Aorta (tissue), 5 donors: Measurements from ENCODE around the gene TRMT112. TPM values are rescaled to one million over a fixed set of nuclear protein-coding genes. Genes with fewer than 3 reads are reported as not detected.
"Not testable (repeated sequence)": the region's sequence is repeated elsewhere in the genome, so short reads cannot be mapped to it uniquely, and the experiment has no call there.

Experiments used
- ATAC-seq: fragments of 200-7000 bp; cut with Tn5 transposase; one replicate; pipeline ENCODE4 v1.9.1; 2022; ENCODE audit warnings: moderate library complexity; ENCODE audit not compliant: low FRiP score
- DNase-seq, 2 donors: peaks; one replicate each; pipeline ENCODE4 v3.0.0-alpha.2; 2020
- H3K27ac ChIP-seq, 2 donors: one replicate each; pipeline ENCODE4 v1.5.1; 2013; ENCODE audit warnings: low read length in 2 of 2, mild to moderate bottlenecking in 2 of 2, moderate library complexity in 2 of 2, control low read depth in 1 of 2, inconsistent platforms in 1 of 2, low read depth in 1 of 2
- H3K27me3 ChIP-seq, 2 donors: one replicate each; pipeline ENCODE4 v1.6.1; 2013; ENCODE audit warnings: control low read depth in 1 of 2, low read length in 1 of 2, mild to moderate bottlenecking in 1 of 2, moderate library complexity in 1 of 2; ENCODE audit not compliant: insufficient read depth in 2 of 2, control insufficient read depth in 1 of 2
- H3K36me3 ChIP-seq, 2 donors: one replicate each; pipeline ENCODE4 v1.6.1; 2013; ENCODE audit warnings: control low read depth in 1 of 2, low read length in 1 of 2, mild to moderate bottlenecking in 1 of 2; ENCODE audit not compliant: insufficient read depth in 2 of 2, control insufficient read depth in 1 of 2
- H3K4me1 ChIP-seq, 2 donors: one replicate each; pipeline ENCODE4 v1.6.1; 2013; ENCODE audit warnings: low read length in 2 of 2, control low read depth in 1 of 2, mild to moderate bottlenecking in 1 of 2, moderate library complexity in 1 of 2; ENCODE audit not compliant: insufficient read depth in 2 of 2, control insufficient read depth in 1 of 2
- H3K4me3 ChIP-seq, 2 donors: one replicate each; pipeline ENCODE4 v1.5.1; 2013; ENCODE audit warnings: low read length in 2 of 2, control low read depth in 1 of 2, mild to moderate bottlenecking in 1 of 2
- H3K9me3 ChIP-seq: one replicate; pipeline ENCODE4 v1.6.1; 2013; ENCODE audit warnings: mild to moderate bottlenecking, low read length; ENCODE audit not compliant: control insufficient read depth
- WGBS, 2 donors: extraction: QIAGEN DNeasy Blood & Tissue Kit; methylation state at CpG; one replicate each; pipeline ENCODE4 v1.1.7; 2013; 5-methylcytosine and 5-hydroxymethylcytosine counted together
- intact Hi-C, 2 donors: fragments of 100-400 bp; cut with DNase I; formaldehyde crosslinking; loops; one replicate each; pipeline versions ENCODE4 v1.14.2 to v1.15.0; 2022
- polyA plus RNA-seq, 2 donors: library from polyadenylated mRNA; stranded (reverse); fragments of 200-250 nt; gene quantifications; one replicate each; pipeline ENCODE4 v1.2.3, GENCODE V29; 2013
- total RNA-seq, 2 donors: library from RNA; stranded (reverse); fragmentation: NEBNext Ultra II Directional; extraction: Animal tissue kit (Norgen Biotek cat#: 25700); gene quantifications; one replicate each; pipeline ENCODE4 v1.2.1, GENCODE V29; 2021
- donor health status: healthy with polysubstance abuse.
- donor health status: Bipolar disorder and iron deficiency.
- donor health status: DM: no; HTN: no; CAD: no.
- donor health status: DM: no; HTN: no; CAD: no.
- donor health status: DM: yes; HTN: yes; CAD: no.

TRMT112 gene
- total and polyA plus RNA-seq, 4 donors, result 139 to 270 (median 173) TPM

DNA sequence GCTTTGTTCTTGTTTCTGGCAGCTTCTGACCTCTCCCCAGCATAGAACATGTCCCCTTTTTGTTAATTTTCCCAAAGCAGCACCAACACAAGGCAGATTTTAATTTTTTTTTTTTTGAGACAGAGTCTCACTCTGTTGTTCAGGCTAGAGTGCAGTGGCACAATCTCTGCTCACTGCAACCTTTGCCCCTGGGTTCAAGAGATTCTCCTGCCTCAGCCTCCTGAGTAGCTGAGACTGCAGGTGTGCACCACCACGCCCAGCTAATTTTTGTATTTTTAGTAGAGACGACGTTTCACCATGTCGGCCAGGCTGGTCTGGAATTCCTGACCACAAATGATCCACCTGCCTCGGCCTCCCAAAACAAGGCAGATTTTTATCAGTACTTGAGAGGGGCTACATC, 9.6 kb downstream of the TRMT112 start:
- ATAC-seq, H3K4me3 ChIP-seq, H3K27me3 ChIP-seq, H3K36me3 ChIP-seq, intact Hi-C loops, H3K9me3 ChIP-seq, H3K27ac ChIP-seq, DNase-seq, H3K4me1 ChIP-seq: not testable (repeated sequence)
- 94 to 96% methylated on average over 5 of the region's 5 CpGs for WGBS, 2 donors

- intact Hi-C loops, result no loop called here
- H3K4me1 ChIP-seq, result no peaks in the 10 kb centered on the region
- H3K27me3 ChIP-seq, result no peaks in the 10 kb centered on the region
- DNase-seq (no peak), ATAC-seq (no peak)
- no peaks in the 10 kb centered on the region for H3K9me3 ChIP-seq
- no peak overlapping the region for H3K4me3 ChIP-seq
- H3K27ac ChIP-seq, result no peak overlapping the region
- H3K36me3 ChIP-seq, result no peaks in the 10 kb centered on the region
- 79 to 80% methylated on average over 14 to 15 of the region's 15 CpGs for WGBS, 2 donors
These were observed 10.3 kb downstream of the TRMT112 start for GRCh38 chr11:64306876-64307622.

DNA sequence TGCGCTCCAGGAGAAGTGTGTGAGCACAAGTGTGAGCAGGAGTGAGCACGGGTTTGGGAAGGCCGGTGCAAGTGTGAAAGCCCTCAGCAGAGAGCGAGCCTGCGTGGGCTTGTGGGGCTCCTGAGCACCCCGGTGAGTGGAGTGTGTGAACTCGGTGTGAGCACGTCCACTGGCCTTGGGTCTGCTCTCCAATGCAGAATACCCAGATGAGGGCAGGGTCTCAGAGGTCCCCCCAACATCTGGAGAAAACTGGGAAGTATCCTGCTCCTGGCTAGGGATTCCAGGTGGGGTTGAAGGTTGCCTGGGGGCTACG, 10.8 kb downstream of the TRMT112 start:
- no peak overlapping the region for H3K27ac ChIP-seq
- H3K27me3 ChIP-seq, result no peaks in the 10 kb centered on the region
- no peaks in the 10 kb centered on the region for H3K36me3 ChIP-seq
- no peaks in the 10 kb centered on the region for H3K9me3 ChIP-seq
- intact Hi-C loops, result no loop called here
- DNase-seq, result no peak
- WGBS, 2 donors, result 32 to 39% methylated on average over 9 of the region's 9 CpGs
- H3K4me3 ChIP-seq, result no peak overlapping the region
- no peak for ATAC-seq
- H3K4me1 ChIP-seq, result no peaks in the 10 kb centered on the region

- intact Hi-C loops, result no loop called here
- Histone ChIP-seq H3K9me3 (no peaks in the 10 kb centered on the region), H3K4me3 (peak overlapping the region; percentile 65 to 91), H3K27me3 (no peaks in the 10 kb centered on the region), H3K27ac (peak overlapping the region in 1 of 2 donors; percentile 3), H3K36me3 (no peaks in the 10 kb centered on the region), H3K4me1 (no peaks in the 10 kb centered on the region)
- 1% methylated on average over 41 to 71 of the region's 71 CpGs for WGBS, 2 donors
- DNase-seq, result peak; percentile 78 to 89
- peak; percentile 5 for ATAC-seq
These were observed 11.4 kb downstream of the TRMT112 start for GRCh38 chr11:64305691-64306562.

DNA sequence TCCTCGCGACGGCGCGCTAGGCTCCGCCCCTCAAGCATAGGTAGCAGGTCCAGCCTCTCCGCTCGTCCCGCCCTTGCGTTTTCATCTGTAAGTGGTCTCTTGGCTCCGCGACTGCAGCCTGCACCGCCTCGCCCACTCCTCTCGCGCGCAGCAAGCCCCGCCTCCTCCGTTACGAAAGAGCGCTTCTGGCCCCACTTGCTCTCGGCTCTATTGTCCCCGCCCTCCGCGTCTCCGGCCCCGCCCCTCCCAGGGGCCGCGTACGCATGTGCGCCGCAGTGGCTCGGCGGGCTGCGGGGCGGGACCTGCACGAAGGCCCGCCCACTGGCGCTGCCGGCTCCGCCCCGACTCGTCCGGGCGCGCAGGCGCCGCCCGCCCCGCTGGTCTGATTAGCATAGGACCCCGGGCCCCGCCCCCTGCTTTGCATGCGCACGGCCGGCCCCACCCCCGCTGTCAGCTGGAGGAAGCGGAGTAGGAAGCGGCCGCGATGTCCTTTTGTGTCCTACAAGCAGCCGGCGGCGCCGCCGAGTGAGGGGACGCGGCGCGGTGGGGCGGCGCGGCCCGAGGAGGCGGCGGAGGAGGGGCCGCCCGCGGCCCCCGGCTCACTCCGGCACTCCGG, 12.2 kb downstream of the TRMT112 start, which contains the start of gene ESRRA:
ESRRA (plus strand) TSS at position 450 of the 616 bp plus-strand sequence. CDS start 1,656 bp downstream, outside the sequence.
- intact Hi-C loops, result no loop called here
- peak within 1 kb of the TSS in 1 of 2 donors; percentile 46 for H3K27ac ChIP-seq
- WGBS, 2 donors, result 0 to 1% methylated on average over 69 to 81 of the region's 81 CpGs
- peak within 1 kb of the TSS; percentile 65 to 91 for H3K4me3 ChIP-seq
- peak; percentile 100 for DNase-seq
- no peaks in the 10 kb centered on the region for H3K27me3 ChIP-seq
- no peaks in the 10 kb centered on the region for H3K36me3 ChIP-seq
- H3K4me1 ChIP-seq, result no peaks in the 10 kb centered on the region
- H3K9me3 ChIP-seq, result no peaks in the 10 kb centered on the region
- peak; percentile 96 for ATAC-seq

- H3K36me3 ChIP-seq, result no peaks in the 10 kb centered on the region
- peak overlapping the region; percentile 7 to 12 for H3K4me3 ChIP-seq
- H3K27ac ChIP-seq, result peak overlapping the region in 1 of 2 donors; percentile 1
- intact Hi-C loops, result loop anchor here in 1 of 2 donors (5.0 kb wide), 2 partner anchors 102 to 117 kb away; partner anchors contain the start of gene STIP1
- ATAC-seq (peak; percentile 73), DNase-seq (peak; percentile 95 to 98)
- H3K4me1 ChIP-seq, result no peaks in the 10 kb centered on the region
- 0% methylated on average over 46 of the region's 46 CpGs for WGBS, 2 donors
- H3K9me3 ChIP-seq, result no peaks in the 10 kb centered on the region
- no peaks in the 10 kb centered on the region for H3K27me3 ChIP-seq
These were observed 12.9 kb downstream of the TRMT112 start for GRCh38 chr11:64304316-64305072.

- DNase-seq (no peak), ATAC-seq (no peak)
- Histone ChIP-seq H3K27me3 (no peaks in the 10 kb centered on the region), H3K9me3 (no peaks in the 10 kb centered on the region), H3K4me3 (no peak overlapping the region), H3K36me3 (no peaks in the 10 kb centered on the region), H3K27ac (no peak overlapping the region), H3K4me1 (no peaks in the 10 kb centered on the region)
- intact Hi-C loops, result loop anchor here in 1 of 2 donors (5.0 kb wide), 2 partner anchors 102 to 117 kb away; partner anchors contain the start of gene STIP1
- 58 to 71% methylated on average over 5 of the region's 5 CpGs for WGBS, 2 donors
These were observed 13.4 kb downstream of the TRMT112 start for GRCh38 chr11:64304032-64304315.
